HEK293 (cell line): Measurements from ENCODE around the gene TBX10.

Experiments used
- CTCF ChIA-PET: fragments of 350-600 bp; formaldehyde crosslinking; extraction: SDS; loops from one replicate; lab custom pipeline; 2021; ENCODE audit warnings: antibody characterized with exemption; lab: Yijun Ruan, JAX
- POLR2A ChIA-PET: fragments of 300-600 bp; formaldehyde crosslinking; extraction: SDS; loops from one replicate; lab custom pipeline; 2020; ENCODE audit warnings: antibody characterized with exemption, inconsistent platforms; lab: Yijun Ruan, JAX
- H3K27ac ChIP-seq: fragments of 200-500 bp; sonication (Bioruptor generic); 2 replicates; pipeline ENCODE4 v1.5.1; 2014; ENCODE audit warnings: low read depth, low read length, control low read depth, inconsistent platforms; ENCODE audit errors: extremely low read depth
- H3K36me3 ChIP-seq, 2 experiments: fragments of 200-500 bp in 1 of 2; sonication (Bioruptor generic) in 1 of 2; 1 replicate in 1 of 2; 2 replicates in 1 of 2; pipeline ENCODE4 v1.5.1; 2014 to 2017; ENCODE audit warnings: inconsistent platforms in 2 of 2, low read length in 2 of 2; ENCODE audit not compliant: control insufficient read depth in 2 of 2, insufficient read depth in 1 of 2
- H3K4me1 ChIP-seq: fragments of 200-500 bp; sonication (Bioruptor generic); 2 replicates; pipeline ENCODE4 v1.5.1; 2014; ENCODE audit warnings: mild to moderate bottlenecking, low read length, inconsistent platforms; ENCODE audit not compliant: control insufficient read depth, insufficient read depth
- H3K4me3 ChIP-seq: 2 replicates; pipeline ENCODE4 v1.5.1; 2011; ENCODE audit warnings: low read depth, mild to moderate bottlenecking, control low read depth, low read length, moderate library complexity
- H3K9me3 ChIP-seq: fragments of 200-500 bp; sonication (Bioruptor generic); 2 replicates; pipeline ENCODE4 v1.5.1; 2014; ENCODE audit warnings: low read depth, low read length, inconsistent platforms; ENCODE audit not compliant: control insufficient read depth, insufficient read depth
- HOXA7 ChIP-seq: sonication (generic); formaldehyde crosslinking; IDR thresholded peaks from 2 replicates; pipeline ENCODE4 v1.8.1; 2022; ENCODE audit warnings: missing genetic modification reagents, borderline replicate concordance
- SP3 ChIP-seq: fragments of 450-650 bp; formaldehyde crosslinking; IDR thresholded peaks from 2 replicates; pipeline ENCODE4 v1.5.1; 2016; ENCODE audit warnings: missing biosample characterization, missing genetic modification characterization
- YY1 ChIP-seq: fragments of 450-650 bp; formaldehyde crosslinking; IDR thresholded peaks from 2 replicates; pipeline ENCODE4 v1.5.1; 2018; ENCODE audit warnings: missing biosample characterization, missing genetic modification characterization
- ZBTB1 ChIP-seq: fragments of 450-650 bp; formaldehyde crosslinking; IDR thresholded peaks from 2 replicates; pipeline ENCODE4 v1.5.1; 2016; ENCODE audit warnings: missing biosample characterization, missing genetic modification characterization
- ZBTB48 ChIP-seq: fragments of 450-650 bp; formaldehyde crosslinking; IDR thresholded peaks from 2 replicates; pipeline ENCODE4 v1.5.1; 2016; ENCODE audit warnings: missing biosample characterization, missing genetic modification characterization
- ZNF114 ChIP-seq: fragments of 450-650 bp; formaldehyde crosslinking; IDR thresholded peaks from 2 replicates; pipeline ENCODE4 v1.5.0; 2017; ENCODE audit warnings: missing biosample characterization, missing genetic modification characterization
- ZNF155 ChIP-seq: fragments of 450-650 bp; formaldehyde crosslinking; IDR thresholded peaks from 2 replicates; pipeline ENCODE4 v1.5.1; 2016; ENCODE audit warnings: missing biosample characterization, missing genetic modification characterization
- ZNF214 ChIP-seq: fragments of 450-650 bp; formaldehyde crosslinking; IDR thresholded peaks from 2 replicates; pipeline ENCODE4 v1.5.1; 2017; ENCODE audit warnings: missing biosample characterization, mild to moderate bottlenecking, missing genetic modification characterization, borderline replicate concordance
- ZNF274 ChIP-seq, 2 experiments: fragments of 200-500 bp in 1 of 2; fragments of 450-650 bp in 1 of 2; sonication (Bioruptor generic) in 1 of 2; formaldehyde crosslinking in 1 of 2; IDR thresholded peaks; 2 replicates each; pipeline versions ENCODE4 v1.5.1 to v1.6.1; 2014 to 2016; ENCODE audit warnings: borderline replicate concordance in 1 of 2, inconsistent platforms in 1 of 2, low read length in 1 of 2, missing biosample characterization in 1 of 2, missing genetic modification characterization in 1 of 2
- ZNF335 ChIP-seq: fragments of 450-650 bp; formaldehyde crosslinking; conservative IDR thresholded peaks from 2 replicates; pipeline ENCODE4 v1.5.1; 2016; ENCODE audit warnings: missing biosample characterization, missing genetic modification characterization
- ZNF518A ChIP-seq: fragments of 450-650 bp; formaldehyde crosslinking; conservative IDR thresholded peaks from 2 replicates; pipeline ENCODE4 v1.5.1; 2016; ENCODE audit warnings: low read depth, missing biosample characterization, missing genetic modification characterization
- ZNF529 ChIP-seq: fragments of 450-650 bp; formaldehyde crosslinking; IDR thresholded peaks from 2 replicates; pipeline ENCODE4 v1.5.1; 2017; ENCODE audit warnings: missing genetic modification characterization, missing biosample characterization; ENCODE audit not compliant: insufficient replicate concordance
- ZNF571 ChIP-seq: fragments of 450-650 bp; formaldehyde crosslinking; IDR thresholded peaks from 2 replicates; pipeline ENCODE4 v1.5.0; 2017; ENCODE audit warnings: missing biosample characterization, missing genetic modification characterization
- ZNF677 ChIP-seq: fragments of 450-650 bp; IDR thresholded peaks from 2 replicates; pipeline ENCODE4 v1.5.0; 2018; ENCODE audit warnings: missing biosample characterization, mild to moderate bottlenecking, missing genetic modification characterization, moderate library complexity
- ZNF843 ChIP-seq: fragments of 450-650 bp; formaldehyde crosslinking; IDR thresholded peaks from 2 replicates; pipeline ENCODE4 v1.5.1; 2016; ENCODE audit warnings: missing biosample characterization, missing genetic modification characterization
- TF ChIP-seq, protein P1 (sequence below): fragments of 450-650 bp; formaldehyde crosslinking; optimal IDR thresholded peaks from 2 replicates; pipeline ENCODE3; 2016; ENCODE audit warnings: missing biosample characterization, mild to moderate bottlenecking, missing genetic modification characterization

The TBX10 gene

GRCh38 chr11:67583247-67584204 is 56.0 kb downstream of the TBX10 start, which contains the start of gene GSTP1 (continued):
- TF ChIP-seq ZNF518A (no peak), ZBTB1 (tag by site-specific recombination) (no peak), HOXA7 (CRISPR knock-in tag) (no peak), ZNF214 (no peak), ZNF114 (tag by site-specific recombination) (no peak), ZNF571 (tag by site-specific recombination) (no peak), ZNF274 (IDR thresholded peaks at IDR 0.05; ENCODE audit: low read length) (no peak), ZNF274 (tag by site-specific recombination; IDR thresholded peaks at IDR 0.05; ENCODE audit: borderline replicate concordance) (no peak)

GRCh38 chr11:67582011-67582410 is 57.6 kb downstream of the TBX10 start:
- Histone ChIP-seq H3K4me3 (no peak overlapping the region), H3K36me3 (peaks cover 0 to 26% of the 10 kb centered on the region in 2 experiments; a peak in 1 of 3 replicates), H3K4me1 (no peaks in the 10 kb centered on the region), H3K9me3 (no peaks in the 10 kb centered on the region), H3K27ac (no peak overlapping the region; the same call in 1 of the 2 replicates)
- TF ChIP-seq, protein P1, sequence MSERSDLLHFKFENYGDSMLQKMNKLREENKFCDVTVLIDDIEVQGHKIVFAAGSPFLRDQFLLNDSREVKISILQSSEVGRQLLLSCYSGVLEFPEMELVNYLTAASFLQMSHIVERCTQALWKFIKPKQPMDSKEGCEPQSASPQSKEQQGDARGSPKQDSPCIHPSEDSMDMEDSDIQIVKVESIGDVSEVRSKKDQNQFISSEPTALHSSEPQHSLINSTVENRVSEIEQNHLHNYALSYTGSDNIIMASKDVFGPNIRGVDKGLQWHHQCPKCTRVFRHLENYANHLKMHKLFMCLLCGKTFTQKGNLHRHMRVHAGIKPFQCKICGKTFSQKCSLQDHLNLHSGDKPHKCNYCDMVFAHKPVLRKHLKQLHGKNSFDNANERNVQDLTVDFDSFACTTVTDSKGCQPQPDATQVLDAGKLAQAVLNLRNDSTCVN: no peak
- TF ChIP-seq ZBTB48 (tag by site-specific recombination): no peak
- TF ChIP-seq ZNF155 (tag by site-specific recombination): no peak
- no peak for TF ChIP-seq ZNF274 (IDR thresholded peaks at IDR 0.05; ENCODE audit: low read length)
- no peak for TF ChIP-seq ZNF274 (tag by site-specific recombination; IDR thresholded peaks at IDR 0.05; ENCODE audit: borderline replicate concordance)
- no peak for TF ChIP-seq ZNF529
- no peak for TF ChIP-seq ZNF335
- no peak for TF ChIP-seq ZNF843 (tag by site-specific recombination)
- no peak for TF ChIP-seq ZNF677 (tag by site-specific recombination)
- TF ChIP-seq SP3 (tag by site-specific recombination): no peak
- TF ChIP-seq ZNF214: no peak
- TF ChIP-seq YY1 (tag by site-specific recombination): no peak
- ChIA-PET POLR2A (interaction anchor here (1.2 to 1.5 kb wide), 2 partner anchors 13 to 32 kb away, joined by 4 to 5 read pairs; no protein-coding TSS in a partner anchor), CTCF (interaction anchor here (0.6 to 3.1 kb wide), 5 partner anchors 9 to 230 kb away, joined by 3 to 23 read pairs (median 3); no protein-coding TSS in a partner anchor)
